Measurements from ENCODE around the gene PPP4R3A.

The PPP4R3A gene

GRCh38 chr14:91503000-91503504 is 7.1 kb downstream of the PPP4R3A start:
- DNase-seq, result no peak

GRCh38 chr14:91501951-91502930 is 7.9 kb downstream of the PPP4R3A start:
- DNase-seq, result no peak

- DNase-seq, result no peak
These were observed 8.8 kb downstream of the PPP4R3A start for GRCh38 chr14:91501348-91501747.

GRCh38 chr14:91496790-91497189 is 13.3 kb downstream of the PPP4R3A start:
- no peak for DNase-seq

- peak in 1 of 5 donors; percentile 42 for DNase-seq
These were observed 15.6 kb downstream of the PPP4R3A start for GRCh38 chr14:91494392-91495065.

GRCh38 chr14:91493169-91493568 is 16.9 kb downstream of the PPP4R3A start:
- DNase-seq, result no peak

GRCh38 chr14:91484744-91485143 is 25.4 kb downstream of the PPP4R3A start:
- DNase-seq, result no peak

- no peak for DNase-seq
These were observed 25.9 kb downstream of the PPP4R3A start for GRCh38 chr14:91484186-91484585.

- no peak for DNase-seq
These were observed 27.7 kb downstream of the PPP4R3A start for GRCh38 chr14:91482263-91483013.

GRCh38 chr14:91477388-91477787 is 32.7 kb downstream of the PPP4R3A start:
- DNase-seq, result no peak

GRCh38 chr14:91473046-91473445 is 37.1 kb downstream of the PPP4R3A start:
- no peak for DNase-seq

- DNase-seq, result no peak
These were observed 39.9 kb downstream of the PPP4R3A start for GRCh38 chr14:91470216-91470615.

- no peak for DNase-seq
These were observed 43.9 kb downstream of the PPP4R3A start for GRCh38 chr14:91466192-91466591.

- DNase-seq, result no peak
These were observed 45.4 kb downstream of the PPP4R3A start for GRCh38 chr14:91464615-91465205.

GRCh38 chr14:91458612-91459011 is 51.5 kb downstream of the PPP4R3A start:
- DNase-seq, result no peak

GRCh38 chr14:91456283-91456682 is 53.8 kb downstream of the PPP4R3A start:
- DNase-seq, result no peak

GRCh38 chr14:91454580-91454979 is 55.5 kb downstream of the PPP4R3A start:
- DNase-seq, result no peak

GRCh38 chr14:91454155-91454554 is 56.0 kb downstream of the PPP4R3A start:
- DNase-seq, result no peak

- DNase-seq, result no peak
These were observed 56.4 kb downstream of the PPP4R3A start for GRCh38 chr14:91453744-91454143.

GRCh38 chr14:91444335-91445020 is 65.6 kb downstream of the PPP4R3A start:
- no peak for DNase-seq

- no peak for DNase-seq
These were observed 70.8 kb downstream of the PPP4R3A start for GRCh38 chr14:91439345-91439744.

- DNase-seq, result no peak
These were observed 71.3 kb downstream of the PPP4R3A start for GRCh38 chr14:91438845-91439244.

Measured in T-helper 1 cell (primary cell).